Peyer's patch (tissue), 4 donors: Measurements from ENCODE around the gene PIGZ. TPM values are rescaled to one million over a fixed set of nuclear protein-coding genes. Genes with fewer than 3 reads are reported as not detected.

ENCODE experiments used
- DNase-seq, 3 donors: peaks; one replicate each; pipeline ENCODE4 v3.0.0-alpha.2; 2017 to 2019
- H3K27ac ChIP-seq, 4 donors: fragments of 200-600 bp; sonication (generic); one replicate each; pipeline ENCODE4 v1.5.1; 2016 to 2019
- H3K27me3 ChIP-seq, 2 donors: fragments of 200-600 bp; sonication (generic); one replicate each; pipeline ENCODE4 v1.5.1; 2019
- H3K36me3 ChIP-seq, 3 donors: fragments of 200-600 bp; sonication (generic); one replicate each; pipeline ENCODE4 v1.5.1; 2016 to 2019
- H3K4me1 ChIP-seq, 4 donors: fragments of 200-600 bp; sonication (generic); one replicate each; pipeline ENCODE4 v1.5.1; 2016 to 2019
- H3K4me3 ChIP-seq, 4 donors: fragments of 200-600 bp; sonication (generic); 1 replicate in 3 of 4; 2 replicates in 1 of 4; pipeline ENCODE4 v1.5.1; 2016 to 2019; ENCODE audit warnings: mild to moderate bottlenecking in 1 of 4
- H3K9me3 ChIP-seq, 4 donors: fragments of 200-600 bp; sonication (generic); one replicate each; pipeline ENCODE4 v1.5.1; 2016 to 2019; ENCODE audit warnings: mild to moderate bottlenecking in 1 of 4
- CTCF ChIP-seq, 6 experiments: fragments of 450-650 bp in 4 of 6; fragments of 200-600 bp in 2 of 6; sonication (generic) in 1 of 6; IDR thresholded peaks; one replicate each; pipeline ENCODE4 v1.5.1; 2017 to 2019; ENCODE audit warnings: antibody characterized with exemption in 6 of 6, mild to moderate bottlenecking in 3 of 6, moderate library complexity in 1 of 6
- POLR2A ChIP-seq, 2 donors: fragments of 450-650 bp; IDR thresholded peaks; one replicate each; pipeline ENCODE4 v1.5.1; 2017; ENCODE audit warnings: antibody characterized with exemption in 2 of 2, mild to moderate bottlenecking in 2 of 2, moderate library complexity in 2 of 2
- total RNA-seq, 4 donors: library from RNA; depleted of rRNA; stranded (reverse); fragments of >200 nt; gene quantifications; one replicate each; pipeline ENCODE4 v1.1.0, GENCODE V29; 2016

PIGZ gene
- total RNA-seq, 4 donors from 2014 or later: 5.0 to 212 (median 44.5) TPM

- peak in 1 of 3 donors; percentile 28 for DNase-seq
- Histone ChIP-seq H3K4me3 (no peak overlapping the region), H3K9me3 (no peaks in the 10 kb centered on the region), H3K27ac (peak overlapping the region in 2 of 4 donors; percentile 70 to 73), H3K27me3 (no peaks in the 10 kb centered on the region), H3K4me1 (peaks cover 0 to 30% (median 1%) of the 10 kb centered on the region in 4 donors), H3K36me3 (peaks cover 0 to 25% (median 0%) of the 10 kb centered on the region in 3 donors)
- no peak for TF ChIP-seq POLR2A (IDR thresholded peaks at IDR 0.05)
- no peak for TF ChIP-seq CTCF (IDR thresholded peaks at IDR 0.05)
Observed at GRCh38 chr3:196962930-196963630, 5.6 kb downstream of the PIGZ start.

GRCh38 chr3:196962108-196962929, 6.3 kb downstream of the PIGZ start:
- Histone ChIP-seq H3K27me3 (no peaks in the 10 kb centered on the region), H3K4me1 (peaks cover 0 to 22% (median 0%) of the 10 kb centered on the region in 4 donors), H3K36me3 (peaks cover 0 to 25% (median 0%) of the 10 kb centered on the region in 3 donors), H3K9me3 (no peaks in the 10 kb centered on the region), H3K27ac (peak overlapping the region in 2 of 4 donors; percentile 70 to 73), H3K4me3 (no peak overlapping the region)
- TF ChIP-seq CTCF (IDR thresholded peaks at IDR 0.05): no peak
- no peak for TF ChIP-seq POLR2A (IDR thresholded peaks at IDR 0.05)
- DNase-seq: peak in 1 of 3 donors; percentile 42

- Histone ChIP-seq H3K36me3 (peaks cover 0 to 5% (median 0%) of the 10 kb centered on the region in 3 donors), H3K27ac (no peak overlapping the region), H3K9me3 (no peaks in the 10 kb centered on the region), H3K4me1 (no peaks in the 10 kb centered on the region), H3K27me3 (no peaks in the 10 kb centered on the region), H3K4me3 (no peak overlapping the region)
- TF ChIP-seq POLR2A (IDR thresholded peaks at IDR 0.05): no peak
- TF ChIP-seq CTCF (IDR thresholded peaks at IDR 0.05): no peak
- no peak for DNase-seq
Observed at GRCh38 chr3:196954832-196955231, 13.8 kb downstream of the PIGZ start.

- no peak overlapping the region for H3K27ac ChIP-seq
- DNase-seq: no peak
- peaks cover 0 to 5% (median 0%) of the 10 kb centered on the region in 3 donors for H3K36me3 ChIP-seq
- TF ChIP-seq CTCF (IDR thresholded peaks at IDR 0.05) (no peak), POLR2A (IDR thresholded peaks at IDR 0.05) (no peak)
- no peaks in the 10 kb centered on the region for H3K9me3 ChIP-seq
- H3K27me3 ChIP-seq: no peaks in the 10 kb centered on the region
- no peaks in the 10 kb centered on the region for H3K4me1 ChIP-seq
- H3K4me3 ChIP-seq: no peak overlapping the region
Observed at GRCh38 chr3:196951371-196951770, 17.3 kb downstream of the PIGZ start.

DNA sequence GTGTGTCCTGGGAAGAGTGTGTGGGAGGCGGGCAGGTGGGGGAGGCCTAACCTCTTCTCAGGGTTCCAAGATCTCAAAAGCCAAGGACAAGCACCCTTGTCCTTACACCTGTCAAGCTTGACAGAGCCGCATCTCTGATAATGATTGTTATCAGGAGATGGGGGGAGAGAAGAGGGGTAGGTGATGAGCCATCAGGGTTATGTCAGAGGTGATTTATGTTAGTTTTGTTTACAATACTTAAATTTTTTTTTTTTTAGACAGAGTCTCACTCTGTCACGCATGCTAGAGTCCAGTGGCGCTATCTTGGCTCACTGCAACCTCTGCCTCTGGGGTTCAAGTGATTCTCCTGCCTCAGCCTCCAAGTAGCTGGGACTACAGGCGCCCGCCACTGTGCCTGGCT, 18.9 kb downstream of the PIGZ start:
- H3K36me3 ChIP-seq: peaks cover 0 to 11% (median 0%) of the 10 kb centered on the region in 3 donors
- TF ChIP-seq POLR2A (IDR thresholded peaks at IDR 0.05): no peak
- no peak for TF ChIP-seq CTCF (IDR thresholded peaks at IDR 0.05)
- no peak for DNase-seq
- H3K9me3 ChIP-seq: no peaks in the 10 kb centered on the region
- H3K4me1 ChIP-seq: no peaks in the 10 kb centered on the region
- no peak overlapping the region for H3K27ac ChIP-seq
- H3K27me3 ChIP-seq: no peaks in the 10 kb centered on the region
- H3K4me3 ChIP-seq: no peak overlapping the region
